Endodermal cell (in vitro differentiated cells): ENCODE data around the gene KISS1. TPM values are rescaled to one million over a fixed set of nuclear protein-coding genes. Genes with fewer than 3 reads are reported as not detected.

Experiments
- DNase-seq: peaks from one replicate; pipeline ENCODE4 v3.0.0-alpha.2; 2017
- H3K27ac ChIP-seq: 2 replicates; pipeline ENCODE4 v1.5.1; 2013; ENCODE audit warnings: mild to moderate bottlenecking, low read depth, low read length, moderate library complexity
- H3K27me3 ChIP-seq: 2 replicates; pipeline ENCODE4 v1.6.1; 2013; ENCODE audit warnings: mild to moderate bottlenecking, low read length, moderate library complexity; ENCODE audit not compliant: insufficient read depth, control insufficient read depth, poor library complexity, severe bottlenecking
- H3K36me3 ChIP-seq: 2 replicates; pipeline ENCODE4 v1.7.0; 2013; ENCODE audit warnings: mild to moderate bottlenecking, low read length, moderate library complexity; ENCODE audit not compliant: control insufficient read depth, insufficient read depth
- H3K4me1 ChIP-seq: one replicate; pipeline ENCODE4 v1.7.0; 2013; ENCODE audit warnings: low read length; ENCODE audit not compliant: control insufficient read depth, insufficient read depth
- H3K4me3 ChIP-seq: 2 replicates; pipeline ENCODE4 v1.5.1; 2013; ENCODE audit warnings: mild to moderate bottlenecking, low read length, moderate library complexity
- H3K9ac ChIP-seq: 2 replicates; pipeline ENCODE4 v1.6.1; 2013; ENCODE audit warnings: mild to moderate bottlenecking, low read length, moderate library complexity; ENCODE audit not compliant: poor library complexity, severe bottlenecking; ENCODE audit errors: extremely low read depth
- H3K9me3 ChIP-seq: 2 replicates; pipeline ENCODE4 v1.6.1; 2013; ENCODE audit warnings: mild to moderate bottlenecking, low read length, moderate library complexity; ENCODE audit not compliant: control insufficient read depth
- H3K27ac Mint-ChIP-seq: 2 replicates; pipeline ENCODE4 v1.8.0; 2020; ENCODE audit warnings: mixed read lengths
- H3K27me3 Mint-ChIP-seq: 2 replicates; pipeline ENCODE4 v1.8.0; 2021; ENCODE audit warnings: mild to moderate bottlenecking, mixed read lengths; ENCODE audit not compliant: insufficient read depth
- H3K36me3 Mint-ChIP-seq: 2 replicates; pipeline ENCODE4 v1.8.0; 2020; ENCODE audit warnings: low read depth, mixed read lengths
- H3K4me1 Mint-ChIP-seq: 2 replicates; pipeline ENCODE4 v1.8.0; 2020; ENCODE audit warnings: mixed read lengths
- H3K4me3 Mint-ChIP-seq: 2 replicates; pipeline ENCODE4 v1.8.0; 2020; ENCODE audit warnings: mild to moderate bottlenecking, moderate library complexity, mixed read lengths
- H3K9me3 Mint-ChIP-seq: 2 replicates; pipeline ENCODE4 v1.8.0; 2020; ENCODE audit warnings: mild to moderate bottlenecking, mixed read lengths
- CTCF ChIP-seq: fragments of 200-600 bp; sonication (generic); conservative IDR thresholded peaks from 2 replicates; pipeline ENCODE4 v1.5.0; 2021; ENCODE audit warnings: antibody characterized with exemption, mild to moderate bottlenecking
- WGBS, 2 experiments: methylation state at CpG; one replicate each; pipeline versions ENCODE4 v1.1.5 to v1.1.7; 2013; ENCODE audit warnings: missing lambda C conversion rate in 2 of 2, mixed read lengths in 1 of 2; ENCODE audit not compliant: insufficient coverage in 1 of 2, insufficient read length in 1 of 2; 5-methylcytosine and 5-hydroxymethylcytosine counted together
- total RNA-seq, 2 donors: library from RNA; stranded (reverse); fragmentation: NEBNext Ultra II Directional in 1 of 2; extraction: Animal tissue kit (Norgen Biotek cat#: 25700) in 1 of 2; gene quantifications; 2 replicates in 1 of 2; 3 replicates in 1 of 2; pipeline ENCODE4 v1.2.1, GENCODE V29; 2021

The KISS1 gene
- total RNA-seq, 2 donors from 2014 or later: not detected

- Mint-ChIP-seq H3K27ac (no peak overlapping the region), H3K27me3 (peaks cover 3% of the 10 kb centered on the region), H3K36me3 (peaks cover 9% of the 10 kb centered on the region), H3K9me3 (no peaks in the 10 kb centered on the region), H3K4me1 (peaks cover 9% of the 10 kb centered on the region), H3K4me3 (no peak overlapping the region)
- WGBS, 2 experiments: 89% methylated on average over 2 of the region's 2 CpGs; no CpG with 5 or more reads in 1 of the 2 experiments
- no peak for TF ChIP-seq CTCF
- Histone ChIP-seq H3K9me3 (no peaks in the 10 kb centered on the region), H3K4me3 (no peak overlapping the region), H3K9ac (no peak overlapping the region), H3K27me3 (peaks cover 4% of the 10 kb centered on the region), H3K27ac (no peak overlapping the region), H3K4me1 (no peaks in the 10 kb centered on the region), H3K36me3 (no peaks in the 10 kb centered on the region)
- DNase-seq: no peak
Observed at GRCh38 chr1:204218552-204218951, 22.3 kb upstream of the KISS1 start.

- no peaks in the 10 kb centered on the region for H3K4me1 ChIP-seq
- H3K9me3 ChIP-seq: no peaks in the 10 kb centered on the region
- Mint-ChIP-seq H3K27ac (no peak overlapping the region), H3K36me3 (peaks cover 7% of the 10 kb centered on the region), H3K9me3 (no peaks in the 10 kb centered on the region), H3K4me1 (peaks cover 9% of the 10 kb centered on the region), H3K4me3 (no peak overlapping the region), H3K27me3 (peaks cover 3% of the 10 kb centered on the region)
- TF ChIP-seq CTCF: no peak
- no peak overlapping the region for H3K27ac ChIP-seq
- peaks cover 13% of the 10 kb centered on the region for H3K27me3 ChIP-seq
- no peak for DNase-seq
- H3K9ac ChIP-seq: no peak overlapping the region
- WGBS, 2 experiments: 85% methylated on average over 4 of the region's 4 CpGs; no CpG with 5 or more reads in 1 of the 2 experiments
- H3K36me3 ChIP-seq: no peaks in the 10 kb centered on the region
- H3K4me3 ChIP-seq: no peak overlapping the region
Observed at GRCh38 chr1:204217648-204218000, 21.3 kb upstream of the KISS1 start.

- H3K27ac ChIP-seq: no peak overlapping the region
- H3K9ac ChIP-seq: no peak overlapping the region
- Mint-ChIP-seq H3K27ac (no peak overlapping the region), H3K36me3 (peaks cover 7% of the 10 kb centered on the region), H3K4me1 (peaks cover 9% of the 10 kb centered on the region), H3K27me3 (peaks cover 3% of the 10 kb centered on the region), H3K9me3 (no peaks in the 10 kb centered on the region), H3K4me3 (no peak overlapping the region)
- no peaks in the 10 kb centered on the region for H3K9me3 ChIP-seq
- no peaks in the 10 kb centered on the region for H3K36me3 ChIP-seq
- no peak for TF ChIP-seq CTCF
- peaks cover 14% of the 10 kb centered on the region for H3K27me3 ChIP-seq
- no peak for DNase-seq
- H3K4me1 ChIP-seq: no peaks in the 10 kb centered on the region
- WGBS, 2 experiments: 88 to 93% methylated on average over 7 to 11 of the region's 11 CpGs
- H3K4me3 ChIP-seq: no peak overlapping the region
Observed at GRCh38 chr1:204216880-204217647, 20.8 kb upstream of the KISS1 start.
